ENCODE results near the gene TRIM31. TPM values are rescaled to one million over a fixed set of nuclear protein-coding genes. Genes with fewer than 3 reads are reported as not detected.

The TRIM31 gene
- total RNA-seq, 2 donors from 2014 or later = 0.32 TPM; not detected in 1

DNA sequence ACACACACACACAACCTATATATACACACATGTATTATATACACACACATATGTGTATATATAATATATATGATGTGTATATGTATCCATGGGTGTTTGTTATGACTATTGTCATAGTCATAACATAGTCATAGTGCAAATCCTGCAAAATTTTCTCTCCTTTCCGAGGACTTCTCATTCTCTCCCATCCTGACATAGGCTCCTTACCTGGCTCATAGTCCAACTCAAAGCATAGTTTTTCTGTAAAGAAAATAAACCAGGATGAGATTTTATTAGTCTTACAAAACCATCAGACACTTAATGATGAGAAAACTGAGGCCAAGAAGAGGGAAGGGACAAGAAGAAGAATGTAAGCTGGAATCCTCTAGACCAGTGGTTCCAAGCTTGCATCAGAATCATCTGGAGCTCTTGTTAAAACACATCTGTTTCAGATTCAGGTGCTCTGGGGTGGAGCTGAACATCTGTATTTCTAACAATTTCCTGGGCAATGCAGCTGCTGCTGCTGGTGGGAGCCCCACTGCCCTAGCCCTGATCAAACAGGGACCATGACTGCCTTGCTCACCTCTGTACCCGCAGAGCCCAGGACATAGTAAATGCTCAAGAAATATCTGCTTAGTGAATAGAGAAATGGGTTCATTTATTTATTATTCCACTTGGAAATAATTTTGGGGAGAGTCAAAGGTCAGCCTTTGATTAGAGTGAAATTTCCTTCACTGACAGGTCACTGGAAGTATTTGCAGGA, 42.8 kb upstream of the TRIM31 start:
- Histone ChIP-seq H3K27ac (no peak overlapping the region), H3K36me3 (no peaks in the 10 kb centered on the region), H3K9me3 (no peaks in the 10 kb centered on the region), H3K4me3 (no peak overlapping the region), H3K27me3 (replicated peaks; ENCODE audit: insufficient read depth) (peaks cover 2% of the 10 kb centered on the region), H3K4me1 (replicated peaks) (no peaks in the 10 kb centered on the region)
- DNase-seq (ENCODE audit: low spot score) = no peak
- 84% methylated on average over 2 of the region's 2 CpGs for WGBS
- TF ChIP-seq POLR2AphosphoS5 (IDR thresholded peaks at IDR 0.05) = no peak
- TF ChIP-seq, protein P1, sequence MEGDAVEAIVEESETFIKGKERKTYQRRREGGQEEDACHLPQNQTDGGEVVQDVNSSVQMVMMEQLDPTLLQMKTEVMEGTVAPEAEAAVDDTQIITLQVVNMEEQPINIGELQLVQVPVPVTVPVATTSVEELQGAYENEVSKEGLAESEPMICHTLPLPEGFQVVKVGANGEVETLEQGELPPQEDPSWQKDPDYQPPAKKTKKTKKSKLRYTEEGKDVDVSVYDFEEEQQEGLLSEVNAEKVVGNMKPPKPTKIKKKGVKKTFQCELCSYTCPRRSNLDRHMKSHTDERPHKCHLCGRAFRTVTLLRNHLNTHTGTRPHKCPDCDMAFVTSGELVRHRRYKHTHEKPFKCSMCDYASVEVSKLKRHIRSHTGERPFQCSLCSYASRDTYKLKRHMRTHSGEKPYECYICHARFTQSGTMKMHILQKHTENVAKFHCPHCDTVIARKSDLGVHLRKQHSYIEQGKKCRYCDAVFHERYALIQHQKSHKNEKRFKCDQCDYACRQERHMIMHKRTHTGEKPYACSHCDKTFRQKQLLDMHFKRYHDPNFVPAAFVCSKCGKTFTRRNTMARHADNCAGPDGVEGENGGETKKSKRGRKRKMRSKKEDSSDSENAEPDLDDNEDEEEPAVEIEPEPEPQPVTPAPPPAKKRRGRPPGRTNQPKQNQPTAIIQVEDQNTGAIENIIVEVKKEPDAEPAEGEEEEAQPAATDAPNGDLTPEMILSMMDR (IDR thresholded peaks at IDR 0.05) = no peak
- TF ChIP-seq POLR2A (IDR thresholded peaks at IDR 0.05) = no peak
- intact Hi-C loops (cut with DNase I) = no loop called here

DNA sequence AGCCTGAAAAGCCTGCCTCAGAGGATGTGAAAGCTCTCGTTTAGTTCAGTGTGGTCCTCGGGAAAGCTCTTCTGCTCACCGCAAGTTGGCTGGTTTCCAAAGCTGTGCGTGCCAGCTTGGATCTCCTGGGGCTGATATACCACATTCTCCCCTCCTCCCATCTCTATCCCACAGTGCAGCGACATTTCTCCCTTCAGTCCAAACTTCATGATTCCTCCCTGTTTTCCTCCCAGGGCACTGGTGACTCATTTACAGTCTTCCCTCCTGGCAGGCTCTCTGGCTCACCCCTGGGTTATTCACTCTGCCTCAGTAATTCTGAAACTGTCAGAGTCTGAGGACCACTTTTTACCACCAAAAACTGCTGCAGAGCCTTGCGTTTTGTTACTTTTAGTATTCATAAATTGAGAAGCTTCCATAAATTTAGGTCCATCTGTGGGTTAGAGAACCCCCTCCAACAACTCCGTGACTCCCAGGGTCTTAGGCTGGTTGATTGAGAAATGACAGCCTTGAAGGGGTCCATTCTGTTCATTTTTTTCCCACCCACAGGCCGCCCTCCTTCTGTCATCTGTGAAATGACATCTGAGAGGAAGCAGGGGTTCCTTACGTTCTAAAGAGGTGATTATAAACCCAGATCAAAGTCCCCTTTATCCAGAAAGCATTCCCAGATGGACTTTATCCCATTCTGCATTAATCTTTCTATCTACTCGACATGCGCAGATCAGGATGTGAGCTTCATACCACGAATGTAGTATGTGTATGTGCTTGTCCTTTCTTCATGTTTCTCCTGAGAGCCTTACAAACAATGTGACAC, 42.0 kb upstream of the TRIM31 start:
- TF ChIP-seq POLR2AphosphoS5 (IDR thresholded peaks at IDR 0.05) (no peak), POLR2A (IDR thresholded peaks at IDR 0.05) (no peak)
- TF ChIP-seq, protein P1 (IDR thresholded peaks at IDR 0.05) = no peak
- Histone ChIP-seq H3K27me3 (replicated peaks; ENCODE audit: insufficient read depth) (no peaks in the 10 kb centered on the region), H3K9me3 (no peaks in the 10 kb centered on the region), H3K27ac (no peak overlapping the region), H3K36me3 (no peaks in the 10 kb centered on the region), H3K4me3 (no peak overlapping the region), H3K4me1 (replicated peaks) (no peaks in the 10 kb centered on the region)
- 54% methylated on average over 12 of the region's 12 CpGs for WGBS
- DNase-seq (ENCODE audit: low spot score) = no peak
- intact Hi-C loops (cut with DNase I) = no loop called here

DNA sequence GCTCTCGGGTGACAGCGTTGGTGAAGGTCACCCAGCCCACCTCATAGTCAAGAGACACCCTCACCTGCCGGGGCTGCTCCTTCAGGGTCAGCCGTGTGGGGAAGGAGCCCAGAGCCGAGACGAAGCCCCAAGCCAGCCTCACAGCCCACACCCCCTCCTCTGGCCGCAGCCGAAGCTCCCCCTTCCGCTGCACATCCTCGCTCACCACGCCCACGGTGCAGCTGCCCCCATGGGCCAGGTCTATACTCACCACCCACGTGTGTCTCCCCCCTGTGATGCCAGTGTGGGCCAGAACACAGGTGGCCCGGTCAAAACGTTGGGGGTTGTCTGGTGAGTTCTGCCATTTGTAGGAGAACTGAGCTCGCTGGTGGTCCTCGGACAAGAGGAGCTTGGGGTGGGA, 41.2 kb upstream of the TRIM31 start:
- no peaks in the 10 kb centered on the region for H3K4me1 ChIP-seq (replicated peaks)
- H3K27me3 ChIP-seq (replicated peaks; ENCODE audit: insufficient read depth) = no peaks in the 10 kb centered on the region
- TF ChIP-seq POLR2AphosphoS5 (IDR thresholded peaks at IDR 0.05) (no peak), POLR2A (IDR thresholded peaks at IDR 0.05) (no peak)
- TF ChIP-seq, protein P1 (IDR thresholded peaks at IDR 0.05) = no peak

DNA sequence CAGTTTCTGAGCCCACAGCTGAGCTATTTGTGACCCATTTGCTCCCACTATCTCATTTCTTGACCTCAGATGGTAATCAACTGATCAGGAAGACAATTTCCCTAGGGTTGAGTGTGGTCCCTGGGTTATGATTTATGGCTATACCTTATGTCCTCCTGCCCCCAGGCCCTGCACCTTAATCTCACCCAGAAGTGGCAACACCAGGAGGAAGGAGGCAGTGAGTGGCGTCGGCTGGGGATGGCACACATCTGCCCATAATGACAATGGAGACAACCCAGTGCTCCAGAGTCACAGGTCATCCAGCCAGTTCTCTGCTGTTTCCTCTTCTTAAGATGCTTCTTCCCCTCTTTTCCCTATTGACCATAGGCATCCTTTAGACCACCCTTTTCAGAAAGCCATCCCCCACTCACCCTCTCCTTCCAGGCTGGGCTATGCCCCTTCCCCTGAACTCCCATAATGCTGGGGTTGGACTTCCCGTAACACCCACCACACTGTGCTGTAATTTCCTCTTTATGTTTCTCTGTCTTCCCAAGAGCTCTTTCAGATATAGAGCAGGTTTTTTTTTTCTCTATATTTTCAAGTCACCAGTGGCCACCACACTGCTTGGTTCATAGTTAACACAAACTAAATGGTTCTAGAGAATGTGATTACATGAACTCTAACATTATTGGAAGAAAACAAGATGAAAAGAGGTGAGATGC, 40.2 kb upstream of the TRIM31 start:
- H3K27ac ChIP-seq = no peak overlapping the region
- no peaks in the 10 kb centered on the region for H3K27me3 ChIP-seq (replicated peaks; ENCODE audit: insufficient read depth)
- intact Hi-C loops (cut with DNase I) = no loop called here
- no peaks in the 10 kb centered on the region for H3K9me3 ChIP-seq
- WGBS = 94% methylated on average over 3 of the region's 3 CpGs
- no peak for DNase-seq (ENCODE audit: low spot score)
- no peaks in the 10 kb centered on the region for H3K36me3 ChIP-seq
- no peak overlapping the region for H3K4me3 ChIP-seq
- H3K4me1 ChIP-seq (replicated peaks) = no peaks in the 10 kb centered on the region
- TF ChIP-seq POLR2AphosphoS5 (IDR thresholded peaks at IDR 0.05) (no peak), POLR2A (IDR thresholded peaks at IDR 0.05) (no peak)
- TF ChIP-seq, protein P1 (IDR thresholded peaks at IDR 0.05) = no peak

More for the DNA sequence above, 41.2 kb upstream of the TRIM31 start:
- H3K9me3 ChIP-seq = no peaks in the 10 kb centered on the region
- intact Hi-C loops (cut with DNase I) = no loop called here
- H3K27ac ChIP-seq = no peak overlapping the region
- no peak for DNase-seq (ENCODE audit: low spot score)
- H3K36me3 ChIP-seq = no peaks in the 10 kb centered on the region
- 81% methylated on average over 17 of the region's 17 CpGs for WGBS
- H3K4me3 ChIP-seq = no peak overlapping the region

Data from prostate gland (tissue), 2 donors.